Putamen (tissue), 1 donor: ENCODE results near the gene CCDC13.

Experiments
- DNase-seq: peaks from one replicate; pipeline ENCODE4 v3.0.0-alpha.2; 2016; ENCODE audit warnings: low spot score

The CCDC13 gene

DNA sequence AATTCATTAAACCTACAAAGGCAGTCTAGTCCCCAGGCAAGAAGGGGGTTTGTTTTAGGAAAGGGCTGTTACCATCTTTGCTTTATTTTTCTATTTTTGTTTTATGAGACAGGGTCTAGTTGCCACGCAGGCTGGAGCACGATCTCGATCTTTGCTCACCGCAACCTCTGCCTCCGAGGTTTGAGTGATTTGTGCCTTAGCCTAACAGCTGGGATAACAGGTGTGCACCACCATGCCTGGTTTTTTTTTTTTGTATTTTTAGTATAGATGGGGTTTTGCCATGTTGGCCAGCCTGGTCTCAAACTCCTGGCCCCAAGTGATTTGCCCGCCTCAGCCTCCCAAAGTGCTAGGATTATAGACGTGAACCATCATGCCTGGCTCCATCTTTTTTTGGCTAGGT lies 26.3 kb upstream of the CCDC13 start:
- no peak for DNase-seq

DNA sequence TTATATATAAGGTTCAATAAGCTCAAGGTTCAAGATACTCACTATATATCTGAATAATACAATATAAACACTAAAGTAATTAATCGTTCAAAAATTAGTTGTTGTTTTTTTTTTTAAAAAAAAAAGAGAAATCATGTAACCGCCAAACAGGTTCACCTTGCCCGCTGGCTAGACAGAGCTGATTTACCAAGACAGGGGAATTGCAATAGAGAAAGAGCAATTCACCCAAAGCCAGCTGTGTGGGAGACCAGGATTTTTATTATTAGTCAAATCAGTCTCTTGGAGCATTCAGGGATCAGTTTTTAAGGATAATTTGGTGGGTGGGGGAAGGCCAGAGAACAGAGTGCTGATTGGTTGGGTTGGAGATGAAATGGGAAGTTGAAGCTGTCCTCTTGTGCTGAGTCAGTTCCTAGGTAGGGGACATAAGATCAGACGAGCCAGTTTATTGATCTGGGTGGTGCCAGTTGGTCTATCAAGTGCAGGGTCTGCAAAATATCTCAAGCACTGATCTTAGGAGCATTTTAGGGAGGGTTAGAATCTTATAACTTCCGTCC lies 23.4 kb upstream of the CCDC13 start:
- no peak for DNase-seq

DNA sequence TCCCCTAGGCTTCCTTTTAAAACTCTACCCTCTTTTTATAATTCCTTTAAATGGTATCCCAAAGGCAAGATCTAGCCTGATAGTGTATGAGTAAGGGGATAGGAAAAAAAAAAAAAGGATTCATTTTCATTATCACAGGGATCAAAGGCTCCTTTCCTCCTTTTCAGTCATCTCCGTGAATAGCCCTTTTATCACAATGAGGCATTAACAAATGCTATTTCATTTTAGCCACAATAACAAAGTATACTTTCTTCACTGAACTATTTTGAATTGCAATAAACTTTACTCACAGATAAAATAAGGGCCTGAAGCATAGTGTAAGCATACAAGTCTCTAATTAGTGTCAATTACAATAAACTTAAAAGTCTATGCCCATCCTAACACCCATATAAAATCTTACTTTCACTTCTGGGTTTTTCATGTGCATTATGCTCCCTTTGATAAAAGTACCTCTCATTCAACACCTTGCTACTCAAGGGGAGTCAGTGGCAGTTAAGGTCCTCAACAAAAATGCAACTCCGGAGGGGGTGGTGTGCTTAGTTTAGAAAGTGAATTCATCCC lies 22.6 kb upstream of the CCDC13 start:
- DNase-seq: no peak

DNA sequence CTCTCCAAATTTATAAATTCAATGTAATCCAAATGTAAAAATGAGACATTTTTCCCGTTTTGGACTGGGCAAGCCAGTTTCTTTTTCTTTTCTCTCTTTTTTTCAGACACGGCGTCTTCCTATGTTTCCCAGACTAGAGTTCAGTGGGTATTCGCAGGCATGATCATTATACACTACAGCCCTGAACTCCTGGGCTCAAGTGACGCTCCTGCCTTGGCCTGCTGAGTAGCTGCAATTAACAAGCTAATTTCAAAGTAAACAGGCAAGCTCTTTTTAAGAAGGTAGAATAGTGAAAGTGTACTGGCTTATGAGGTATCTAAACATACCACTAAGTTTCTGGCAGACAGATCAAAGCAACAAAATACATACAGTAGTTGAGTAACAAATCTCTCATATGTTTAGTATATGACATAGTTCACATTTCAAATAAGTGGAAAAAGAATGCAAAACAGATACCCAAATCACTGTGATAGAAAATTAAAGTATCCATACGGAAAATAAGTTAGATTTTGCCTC lies 17.7 kb upstream of the CCDC13 start:
- DNase-seq: no peak

DNA sequence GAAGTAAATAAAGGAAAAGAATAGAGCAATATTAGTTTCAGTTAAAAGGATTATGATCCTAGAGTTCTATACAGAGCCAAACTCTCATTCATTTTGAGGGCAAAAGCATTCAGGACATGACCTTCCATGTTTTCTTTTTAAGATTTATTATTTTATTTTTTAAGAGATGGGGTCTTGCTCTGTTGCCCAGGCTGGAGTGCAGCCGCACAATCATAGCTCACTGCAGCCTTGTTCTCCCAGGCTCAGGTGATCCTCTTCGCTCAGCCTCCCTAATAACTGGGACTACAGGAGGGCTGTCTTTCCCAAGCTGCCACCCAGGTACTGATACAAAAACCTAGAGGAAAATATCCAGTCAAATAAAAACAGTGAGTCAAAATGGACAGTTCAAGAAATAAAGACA lies 13.6 kb upstream of the CCDC13 start:
- DNase-seq: no peak

DNA sequence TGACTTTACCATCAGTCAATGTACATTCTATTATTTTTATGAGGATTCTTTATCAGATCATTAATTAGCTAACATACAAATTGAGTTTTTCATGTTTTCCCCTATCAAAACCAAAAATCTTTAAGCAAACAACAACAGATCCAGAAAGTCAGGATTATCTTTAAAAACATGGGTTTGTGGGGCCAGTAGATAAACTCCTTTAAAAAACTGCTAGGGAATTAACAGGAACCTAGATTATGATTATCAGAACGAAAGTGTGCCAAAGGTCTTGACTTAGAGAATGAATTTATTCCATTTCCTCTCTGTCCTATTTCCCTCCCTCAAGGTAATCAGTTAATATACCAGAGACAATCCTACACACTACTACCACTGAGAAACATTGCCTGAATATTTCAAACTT lies 13.2 kb upstream of the CCDC13 start:
- no peak for DNase-seq

DNA sequence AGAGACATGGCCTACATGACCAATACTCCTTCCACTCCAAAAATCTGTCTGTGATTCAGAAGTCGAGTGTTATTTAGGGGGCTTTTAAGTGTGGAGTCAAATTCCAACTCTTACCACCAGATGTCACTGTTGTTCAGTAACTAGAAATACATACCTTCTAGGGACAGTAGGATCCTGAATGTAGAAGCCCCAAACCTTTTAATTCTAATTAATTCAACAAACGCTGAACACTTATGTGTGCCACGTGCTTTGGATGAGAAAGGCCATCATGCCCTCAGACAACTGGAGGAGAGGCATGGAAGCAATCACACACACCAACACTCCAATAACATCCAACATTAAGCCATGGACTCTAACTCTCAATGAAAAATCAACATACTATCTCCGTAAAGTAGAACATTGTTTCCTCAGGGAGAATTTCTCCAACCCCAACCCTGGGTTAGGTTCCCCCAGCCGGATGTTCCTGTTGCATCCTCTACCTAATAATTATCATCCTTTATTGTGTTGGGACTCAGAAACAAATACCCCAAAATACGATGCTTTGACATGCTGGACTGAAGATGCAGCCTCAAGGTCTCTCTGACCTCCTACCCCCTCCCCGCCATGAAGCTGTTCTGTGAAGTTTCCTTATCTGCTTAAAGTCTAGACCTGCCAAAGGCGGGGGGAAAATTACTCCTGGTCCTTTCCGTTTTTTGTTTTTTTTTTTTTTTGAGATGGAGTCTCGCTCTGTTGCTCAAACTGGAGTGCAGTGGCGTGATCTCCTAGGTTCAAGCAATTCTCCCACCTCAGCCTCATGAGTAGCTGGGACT lies 8.0 kb upstream of the CCDC13 start:
- peak; percentile 58 for DNase-seq

DNA sequence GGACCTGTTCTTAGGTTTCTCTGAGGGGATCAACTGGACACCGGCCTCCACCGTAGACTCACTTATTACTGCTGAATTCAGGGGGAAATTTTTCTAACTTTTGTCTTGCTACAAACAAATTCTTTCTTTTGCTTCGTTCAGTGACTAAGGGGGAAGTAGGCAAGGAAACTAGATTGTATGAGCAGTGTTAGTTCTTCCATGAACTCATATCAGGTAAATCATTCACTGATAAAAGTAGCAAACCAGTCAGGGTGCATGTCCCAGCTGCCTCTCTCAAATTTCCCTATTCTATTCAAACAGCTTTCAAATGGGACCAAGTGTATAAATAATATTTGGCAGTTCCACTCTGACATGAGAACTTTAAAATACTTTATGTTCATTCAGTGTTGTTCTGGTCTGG lies 7.3 kb upstream of the CCDC13 start:
- DNase-seq: no peak

DNA sequence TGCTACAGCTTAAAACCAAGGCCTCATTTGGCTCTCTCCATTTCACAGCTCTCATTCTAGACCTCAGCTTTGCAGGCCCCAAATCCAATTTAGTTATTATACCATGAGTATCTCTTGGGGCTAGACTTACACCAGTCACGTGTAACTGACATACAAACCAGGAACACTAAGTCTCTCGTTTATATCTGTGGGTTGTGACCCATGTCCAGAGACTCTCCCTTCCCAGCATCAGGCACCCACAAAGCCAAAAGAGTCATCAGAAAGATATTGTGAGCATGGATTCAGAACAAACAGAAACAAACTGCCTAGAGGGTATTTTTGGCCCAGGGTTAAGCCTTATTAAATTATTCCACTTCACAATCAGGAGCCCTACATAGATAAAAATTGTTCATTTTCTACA lies 5.6 kb upstream of the CCDC13 start:
- no peak for DNase-seq

DNA sequence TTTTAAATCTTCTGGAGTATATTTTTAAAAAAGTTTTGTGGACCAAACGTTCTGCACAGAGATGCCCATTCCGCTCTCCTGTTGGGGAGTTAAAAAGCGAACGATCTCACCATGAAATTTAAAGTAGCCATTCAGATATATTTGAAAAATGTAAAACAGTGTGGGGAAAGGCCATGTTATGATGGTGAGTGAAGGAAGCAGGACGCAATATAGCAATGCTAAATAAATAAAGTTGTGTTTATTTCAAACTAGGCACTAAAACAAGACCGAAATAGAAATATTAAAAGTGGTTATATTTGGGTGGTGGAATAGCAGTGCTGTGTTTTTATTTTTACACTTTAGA lies 327 bp upstream of the CCDC13 start:
- no peak for DNase-seq

DNA sequence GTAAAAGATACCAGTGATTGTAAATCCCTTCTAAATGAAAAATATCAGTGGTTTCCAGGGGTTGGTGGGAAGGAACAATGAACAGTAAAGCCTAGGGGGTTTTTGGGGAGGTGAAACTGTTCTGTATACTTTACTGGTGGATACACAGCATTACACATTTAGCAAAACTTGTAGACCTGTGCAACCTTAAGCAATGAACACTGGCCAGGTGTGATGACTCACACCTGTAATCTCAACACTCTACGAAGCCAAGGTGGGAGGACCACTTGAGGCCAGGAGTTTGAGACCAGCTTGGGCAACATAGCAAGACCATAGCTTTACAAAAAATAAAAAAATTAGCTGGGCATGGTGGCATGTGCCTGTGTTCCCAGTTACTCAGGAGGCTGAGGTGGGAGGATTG lies 1.8 kb downstream of the CCDC13 start:
- no peak for DNase-seq

DNA sequence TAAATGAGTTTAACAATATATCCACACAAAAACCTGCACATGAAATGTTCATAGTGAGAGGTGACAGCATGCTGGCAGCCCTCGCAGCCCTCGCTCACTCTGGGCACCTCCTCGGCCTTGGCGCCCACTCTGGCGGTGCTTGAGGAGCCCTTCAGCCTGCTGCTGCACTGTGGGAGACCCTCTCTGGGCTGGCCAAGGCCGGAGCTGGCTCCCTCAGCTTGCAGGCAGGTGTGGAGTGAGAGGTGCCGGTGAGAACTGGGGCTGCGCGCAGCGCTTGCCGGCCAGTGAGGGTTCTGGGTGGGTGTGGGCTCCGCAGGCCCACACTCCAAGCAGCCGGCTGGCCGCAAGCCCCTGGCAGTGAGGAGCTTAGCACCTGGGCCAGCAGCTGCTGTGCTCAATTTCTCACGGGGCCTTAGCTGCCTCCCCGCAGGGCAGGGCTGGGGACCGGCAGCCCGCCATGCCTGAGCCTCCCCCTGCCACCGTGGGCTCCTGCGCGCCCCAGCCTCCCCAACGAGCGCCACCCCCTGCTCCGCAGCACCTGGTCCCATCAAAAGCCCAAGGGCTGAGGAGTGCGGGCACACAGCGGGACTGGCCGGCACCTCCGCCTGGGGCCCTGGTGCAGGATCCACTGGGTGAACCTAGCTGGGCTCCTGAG lies 3.4 kb downstream of the CCDC13 start:
- DNase-seq: no peak

DNA sequence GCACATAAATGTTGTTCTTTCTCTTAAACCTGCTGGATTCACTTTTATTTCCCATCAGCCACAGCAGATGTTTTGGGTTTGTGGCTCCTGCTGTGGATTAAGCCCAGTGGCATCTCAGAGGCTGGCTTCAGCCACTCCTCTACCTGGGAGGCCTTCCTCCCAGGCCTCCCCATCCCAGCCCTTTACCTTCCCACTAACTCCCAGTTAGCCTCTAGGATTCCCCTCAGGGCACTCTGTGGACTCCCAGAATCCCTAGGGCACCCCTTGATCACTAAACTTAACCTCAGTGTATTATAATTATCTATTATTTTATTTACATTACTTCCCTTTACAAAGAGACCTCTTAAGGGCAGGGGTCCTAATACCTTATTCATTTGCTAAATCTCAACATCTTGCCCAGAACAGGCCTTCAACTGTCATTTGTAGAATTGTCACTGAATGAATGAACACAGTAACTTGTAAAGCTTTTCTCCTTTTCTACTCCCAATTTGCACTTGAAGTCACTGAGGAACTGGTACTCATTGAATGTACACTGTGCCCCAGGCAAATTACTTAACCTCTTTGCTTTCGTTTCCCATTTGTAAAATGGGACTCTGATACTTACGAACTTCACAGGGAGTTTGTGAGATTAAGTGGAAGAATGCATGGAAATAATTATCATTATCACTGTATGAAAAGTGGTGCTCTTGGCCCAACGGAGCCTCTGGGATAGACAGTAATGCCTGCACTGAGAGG lies 8.3 kb downstream of the CCDC13 start:
- DNase-seq: no peak

DNA sequence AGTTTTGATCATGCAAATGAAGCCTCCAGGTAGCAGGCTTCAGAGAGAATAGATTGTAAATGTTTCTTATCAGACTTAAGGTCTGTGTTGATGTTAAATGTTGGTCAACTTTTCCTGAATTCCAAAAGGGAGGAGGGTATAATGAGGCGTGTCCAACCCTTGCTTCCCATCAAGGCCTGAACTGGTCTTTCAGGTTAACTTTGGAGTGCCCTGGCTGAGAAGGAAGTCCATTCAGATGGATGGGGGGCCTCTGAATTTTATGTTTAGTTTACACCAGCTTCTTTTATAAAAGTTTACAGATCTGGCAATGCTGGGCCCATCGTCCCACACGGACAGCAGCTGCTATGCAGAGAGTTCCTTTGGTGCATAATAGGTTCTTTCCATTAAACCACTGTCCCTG lies 8.9 kb downstream of the CCDC13 start:
- no peak for DNase-seq

DNA sequence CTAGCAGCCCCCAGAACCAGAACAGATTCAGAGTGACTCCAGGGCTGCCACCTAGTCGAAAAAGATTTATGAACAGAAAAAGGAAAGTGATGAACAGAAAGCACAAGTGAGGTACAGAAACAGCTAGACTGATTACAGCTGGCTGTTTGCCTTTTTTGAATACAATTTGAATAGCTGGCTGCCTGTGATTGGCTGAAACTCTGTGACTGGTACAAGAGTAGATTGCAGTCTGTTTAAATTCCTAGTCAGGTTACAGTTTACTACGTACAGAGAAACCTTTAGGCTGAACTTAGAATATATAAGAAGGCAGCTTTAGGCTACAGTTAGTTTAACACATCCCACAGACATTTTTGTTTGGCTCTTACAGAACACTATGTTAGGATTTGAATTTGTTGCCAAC lies 10.0 kb downstream of the CCDC13 start:
- DNase-seq: no peak

DNA sequence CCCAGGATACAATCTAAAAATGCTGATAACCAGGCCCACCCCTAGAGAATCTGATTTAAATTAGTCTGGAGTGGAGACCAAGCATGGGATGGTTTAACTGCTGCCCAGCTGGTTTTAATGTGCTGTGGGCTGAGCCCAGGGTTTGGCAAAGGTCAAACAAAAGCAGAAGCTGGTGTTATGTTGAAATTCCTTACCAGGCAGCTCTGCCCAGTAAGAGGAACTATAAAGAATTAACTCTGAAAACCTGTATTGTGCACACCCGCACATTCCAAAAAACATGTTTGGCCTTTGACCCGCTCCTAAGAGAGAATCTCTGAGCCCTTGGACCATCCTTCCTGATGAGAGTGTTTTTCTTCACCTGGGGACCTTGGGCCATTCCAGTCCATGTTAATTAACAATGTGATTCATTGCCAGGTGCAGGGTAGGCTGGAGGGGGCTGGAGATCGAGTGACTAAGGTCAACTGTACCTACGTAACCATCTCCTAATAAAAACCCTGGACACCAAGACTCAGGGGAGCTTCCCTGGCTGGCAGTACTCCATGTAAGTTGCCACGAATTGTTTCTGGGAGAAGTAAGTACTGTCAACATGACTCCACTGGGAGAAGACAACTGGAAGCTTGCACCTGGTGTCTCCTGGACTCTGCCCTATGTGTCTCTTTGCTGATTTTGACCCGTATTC lies 10.9 kb downstream of the CCDC13 start:
- DNase-seq: no peak

DNA sequence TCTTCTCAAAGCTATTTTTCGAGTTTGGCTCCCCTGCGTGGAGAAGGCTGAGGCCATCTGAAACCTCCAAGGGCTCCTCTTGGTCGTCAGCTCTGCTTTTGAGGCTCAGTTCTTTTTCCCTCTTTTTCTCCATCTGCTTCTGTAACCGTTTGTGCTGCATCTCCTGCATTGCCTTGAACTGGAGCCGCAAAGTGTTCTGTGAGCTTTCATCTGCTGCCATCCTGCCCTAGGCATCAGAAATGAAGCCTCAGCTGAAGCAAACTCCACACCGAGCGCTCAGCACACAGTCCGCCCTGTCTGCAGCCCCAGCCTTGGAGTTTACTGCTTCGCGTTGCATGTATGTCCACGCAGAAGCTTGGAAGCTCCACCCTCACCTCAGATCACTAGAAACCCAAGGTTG lies 14.9 kb downstream of the CCDC13 start:
- no peak for DNase-seq

DNA sequence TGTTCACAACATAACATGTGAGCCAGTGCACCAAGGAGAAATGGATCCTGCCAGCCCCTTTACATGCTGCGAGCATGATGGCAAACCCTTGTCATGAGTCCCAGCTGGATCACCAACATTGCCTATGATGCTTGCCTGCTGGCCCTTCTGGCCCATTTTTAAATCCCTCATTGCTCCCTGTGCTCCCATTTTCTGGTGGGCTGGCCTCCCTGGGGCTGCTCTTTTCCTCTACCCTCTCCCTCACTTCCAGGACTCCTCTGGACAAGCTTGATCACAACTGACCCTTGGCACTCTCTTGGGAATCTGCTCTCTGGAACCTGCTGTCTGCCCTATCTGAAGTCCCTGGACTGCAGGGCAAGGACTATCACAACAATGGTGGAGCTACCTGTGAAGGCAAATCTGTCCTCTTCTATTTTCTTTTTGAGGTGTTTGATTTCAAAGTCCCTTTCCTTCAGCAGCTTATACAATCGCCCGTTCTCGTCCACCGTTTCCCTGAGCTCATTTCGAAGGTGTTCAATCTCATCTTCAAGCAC lies 16.3 kb downstream of the CCDC13 start:
- DNase-seq: no peak

DNA sequence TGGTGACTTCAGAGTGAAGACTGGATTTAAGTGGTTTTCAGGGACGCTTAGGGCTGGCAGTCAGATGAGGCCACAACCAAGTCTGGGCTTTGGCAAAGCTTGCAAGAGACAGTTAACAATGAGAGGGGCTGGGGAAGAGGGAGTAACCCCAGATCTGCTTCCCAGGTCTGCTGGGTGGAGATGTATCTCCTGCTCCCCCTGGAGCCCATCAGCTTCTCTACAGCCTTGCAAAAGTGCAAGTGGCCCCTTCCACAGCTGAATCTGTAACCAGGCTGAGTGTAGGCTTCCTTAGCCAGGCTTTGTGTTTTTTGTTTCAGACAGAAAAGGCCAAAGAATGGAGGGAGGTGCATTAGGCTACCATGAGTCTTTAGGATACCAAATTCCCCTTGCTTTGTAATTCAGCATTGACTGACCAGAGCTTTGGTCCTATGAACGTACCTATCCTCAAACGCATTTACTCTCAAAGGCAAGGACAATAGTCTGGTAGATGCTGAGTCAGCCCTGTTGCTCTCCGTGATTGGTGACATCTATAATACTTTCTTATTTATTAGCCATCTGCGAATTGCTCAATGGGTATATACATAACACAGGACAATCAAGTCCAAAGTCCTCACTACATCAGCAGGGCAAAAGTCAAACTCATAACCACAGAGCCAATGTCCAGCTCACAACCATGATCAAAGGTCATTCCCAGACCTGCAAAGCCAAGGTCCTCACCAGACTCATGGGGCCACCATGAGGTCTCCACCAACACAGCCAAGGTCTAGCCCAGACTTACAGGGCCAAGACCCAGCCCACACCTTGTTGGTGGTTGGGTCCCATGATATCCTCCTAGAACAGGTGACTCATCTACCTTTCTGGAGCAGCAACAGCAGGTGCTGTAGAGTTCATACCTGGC lies 17.1 kb downstream of the CCDC13 start:
- DNase-seq: no peak

DNA sequence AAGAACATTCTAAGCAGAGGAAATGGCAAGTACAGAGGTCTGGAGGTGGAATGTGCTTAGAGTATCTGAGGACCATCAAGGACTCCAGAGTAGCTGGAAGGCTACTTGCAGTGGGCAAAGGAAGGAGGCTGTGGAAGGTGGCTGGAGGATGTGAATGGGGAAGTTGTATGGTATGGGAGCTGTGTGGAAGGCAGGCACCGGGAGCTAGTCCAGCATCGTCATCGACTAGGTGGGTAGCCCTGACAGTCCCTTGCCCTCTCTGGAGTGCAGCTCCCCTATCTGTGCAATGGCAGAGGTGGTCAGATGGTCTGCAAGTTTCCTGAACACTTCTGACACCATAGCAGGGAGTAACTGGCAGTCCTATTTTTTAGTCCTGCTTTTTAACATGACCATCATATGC lies 19.3 kb downstream of the CCDC13 start:
- no peak for DNase-seq

DNA sequence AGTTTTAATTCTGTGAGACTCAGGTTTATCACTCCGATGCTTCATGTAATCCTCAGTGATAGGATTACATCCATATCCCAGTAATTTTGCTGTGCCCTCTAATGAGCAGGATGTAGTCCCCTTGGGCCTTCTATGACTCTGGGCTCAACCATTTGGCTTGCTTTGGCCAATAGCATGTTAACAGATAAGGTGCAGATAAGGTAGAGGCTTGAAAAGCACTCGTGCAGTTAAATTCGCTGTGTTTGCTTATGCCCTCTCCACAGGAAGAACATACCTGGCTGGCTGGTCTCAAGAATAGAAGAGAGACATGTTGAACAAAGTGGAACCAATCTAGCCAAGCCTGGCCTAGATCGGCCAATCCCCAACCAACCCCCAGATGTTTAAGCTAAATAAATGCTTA lies 20.1 kb downstream of the CCDC13 start:
- no peak for DNase-seq
